HEK293T (cell line): ENCODE results near the gene SCAP.

Experiments used
- ARNT ChIP-seq: fragments of 450-650 bp; IDR thresholded peaks from 2 replicates; pipeline ENCODE4 v1.6.1; 2017; ENCODE audit warnings: mild to moderate bottlenecking
- BHLHE40 ChIP-seq: fragments of 450-650 bp; IDR thresholded peaks from 2 replicates; pipeline ENCODE4 v1.6.1; 2016; ENCODE audit warnings: mild to moderate bottlenecking, moderate library complexity, borderline replicate concordance
- ELF4 ChIP-seq: fragments of 450-650 bp; IDR thresholded peaks from 2 replicates; pipeline ENCODE4 v1.6.1; 2017; ENCODE audit warnings: antibody characterized with exemption
- FOXK2 ChIP-seq: fragments of 450-650 bp; IDR thresholded peaks from 2 replicates; pipeline ENCODE4 v1.6.1; 2016; ENCODE audit warnings: mild to moderate bottlenecking
- FOXM1 ChIP-seq: fragments of 450-650 bp; IDR thresholded peaks from 2 replicates; pipeline ENCODE4 v1.6.1; 2017; ENCODE audit warnings: mild to moderate bottlenecking, borderline replicate concordance
- HDGF ChIP-seq: fragments of 450-650 bp; IDR thresholded peaks from 2 replicates; pipeline ENCODE4 v1.6.1; 2017; ENCODE audit warnings: antibody characterized with exemption, borderline replicate concordance
- SP1 ChIP-seq: fragments of 450-650 bp; IDR thresholded peaks from 2 replicates; pipeline ENCODE4 v1.6.1; 2017
- TARDBP ChIP-seq: fragments of 450-650 bp; IDR thresholded peaks from 2 replicates; pipeline ENCODE4 v1.6.1; 2016
- ZNF384 ChIP-seq: fragments of 450-650 bp; IDR thresholded peaks from 2 replicates; pipeline ENCODE4 v1.6.1; 2016
- TF ChIP-seq, protein P1 (sequence below): fragments of 450-650 bp; IDR thresholded peaks from 2 replicates; pipeline ENCODE4 v1.6.1; 2016

DNA sequence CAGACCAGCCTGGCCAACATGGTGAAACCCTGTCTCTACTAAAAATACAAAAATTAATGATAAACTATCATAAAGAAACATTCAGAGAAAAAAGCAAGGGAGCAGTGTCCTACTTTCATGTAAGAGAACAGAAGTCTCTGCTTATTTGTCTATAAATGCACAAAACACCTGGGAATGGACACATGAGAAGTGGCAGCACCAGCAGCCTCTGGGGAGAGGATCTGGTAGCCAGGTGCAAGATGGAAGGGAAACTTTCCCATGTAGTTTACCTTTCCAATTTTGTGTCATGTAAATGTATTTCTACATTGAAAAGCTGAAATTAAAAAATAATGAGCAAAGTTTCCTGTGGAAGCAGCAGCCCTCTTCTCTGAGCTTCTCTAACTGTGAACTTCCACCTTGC lies 18.8 kb downstream of the SCAP start:
- TF ChIP-seq TARDBP (no peak), BHLHE40 (no peak), ELF4 (no peak), SP1 (no peak), FOXM1 (no peak), ARNT (no peak), HDGF (no peak), ZNF384 (no peak), FOXK2 (no peak)
- TF ChIP-seq, protein P1, sequence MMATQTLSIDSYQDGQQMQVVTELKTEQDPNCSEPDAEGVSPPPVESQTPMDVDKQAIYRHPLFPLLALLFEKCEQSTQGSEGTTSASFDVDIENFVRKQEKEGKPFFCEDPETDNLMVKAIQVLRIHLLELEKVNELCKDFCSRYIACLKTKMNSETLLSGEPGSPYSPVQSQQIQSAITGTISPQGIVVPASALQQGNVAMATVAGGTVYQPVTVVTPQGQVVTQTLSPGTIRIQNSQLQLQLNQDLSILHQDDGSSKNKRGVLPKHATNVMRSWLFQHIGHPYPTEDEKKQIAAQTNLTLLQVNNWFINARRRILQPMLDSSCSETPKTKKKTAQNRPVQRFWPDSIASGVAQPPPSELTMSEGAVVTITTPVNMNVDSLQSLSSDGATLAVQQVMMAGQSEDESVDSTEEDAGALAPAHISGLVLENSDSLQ = no peak
